GM23338 (cell line): ENCODE results near the gene CALCR. TPM values are rescaled to one million over a fixed set of nuclear protein-coding genes. Genes with fewer than 3 reads are reported as not detected.

Experiments
- ATAC-seq: fragments of 200-7000 bp; cut with Tn5 transposase; 3 replicates; pipeline ENCODE4 v1.9.1; 2020
- DNase-seq: peaks from one replicate; pipeline ENCODE4 v3.0.0-alpha.2; 2015; ENCODE audit warnings: low spot score
- H2AFZ ChIP-seq: fragments of 200-600 bp; sonication (generic); 2 replicates; pipeline ENCODE4 v1.8.0; 2016; ENCODE audit warnings: antibody characterized with exemption, mild to moderate bottlenecking, moderate library complexity
- H3F3A ChIP-seq: fragments of 200-600 bp; sonication (generic); replicated peaks from 2 replicates; pipeline ENCODE4 v1.8.0; 2017; ENCODE audit warnings: antibody characterized with exemption, mixed run types, low read depth
- H3K27ac ChIP-seq: fragments of 200-600 bp; sonication (generic); 2 replicates; pipeline ENCODE4 v1.6.1; 2016; ENCODE audit warnings: low read depth
- H3K27me3 ChIP-seq: fragments of 200-600 bp; sonication (generic); 2 replicates; pipeline ENCODE4 v1.8.0; 2016; ENCODE audit warnings: mild to moderate bottlenecking, mixed run types, moderate library complexity; ENCODE audit not compliant: insufficient read depth
- H3K36me3 ChIP-seq: fragments of 200-600 bp; sonication (generic); 2 replicates; pipeline ENCODE4 v1.8.0; 2016; ENCODE audit warnings: mild to moderate bottlenecking; ENCODE audit not compliant: insufficient read depth
- H3K4me1 ChIP-seq: fragments of 200-600 bp; sonication (generic); 2 replicates; pipeline ENCODE4 v1.8.0; 2016; ENCODE audit warnings: mild to moderate bottlenecking, moderate library complexity; ENCODE audit not compliant: insufficient read depth
- H3K4me2 ChIP-seq: fragments of 200-600 bp; sonication (generic); 2 replicates; pipeline ENCODE4 v1.7.1; 2017; ENCODE audit warnings: mixed run types
- H3K4me3 ChIP-seq: fragments of 200-600 bp; sonication (generic); 2 replicates; pipeline ENCODE4 v1.6.1; 2016; ENCODE audit warnings: mixed run types
- H3K79me2 ChIP-seq: fragments of 200-600 bp; sonication (generic); replicated peaks from 2 replicates; pipeline ENCODE4 v1.8.0; 2017; ENCODE audit warnings: mild to moderate bottlenecking; ENCODE audit not compliant: insufficient read depth
- H3K9me2 ChIP-seq: fragments of 200-600 bp; sonication (generic); 2 replicates; pipeline ENCODE4 v1.8.0; 2017; ENCODE audit not compliant: insufficient read depth
- H4K20me1 ChIP-seq: fragments of 200-600 bp; sonication (generic); replicated peaks from 2 replicates; pipeline ENCODE4 v1.8.0; 2017; ENCODE audit warnings: mild to moderate bottlenecking; ENCODE audit not compliant: insufficient read depth
- H3K27ac Mint-ChIP-seq: 2 replicates; pipeline ENCODE4 v1.8.0; 2020; ENCODE audit warnings: inconsistent platforms, mild to moderate bottlenecking, moderate library complexity, mixed read lengths
- H3K27me3 Mint-ChIP-seq: 3 replicates; pipeline ENCODE4 v1.8.0; 2022; ENCODE audit warnings: low read depth, mild to moderate bottlenecking, moderate library complexity, mixed read lengths, inconsistent platforms; ENCODE audit not compliant: insufficient read depth, poor library complexity
- H3K36me3 Mint-ChIP-seq: 3 replicates; pipeline ENCODE4 v1.8.0; 2021; ENCODE audit warnings: low read depth, mild to moderate bottlenecking, inconsistent platforms, moderate library complexity, mixed read lengths
- H3K4me1 Mint-ChIP-seq: 3 replicates; pipeline ENCODE4 v1.8.0; 2020; ENCODE audit warnings: mild to moderate bottlenecking, inconsistent platforms, mixed read lengths
- H3K4me3 Mint-ChIP-seq: 3 replicates; pipeline ENCODE4 v1.8.0; 2021; ENCODE audit warnings: moderate library complexity, mild to moderate bottlenecking, inconsistent platforms, mixed read lengths
- H3K9me3 Mint-ChIP-seq: 3 replicates; pipeline ENCODE4 v1.8.0; 2020; ENCODE audit warnings: moderate library complexity, mild to moderate bottlenecking, inconsistent platforms, mixed read lengths
- EZH2 ChIP-seq: fragments of 200-600 bp; sonication (generic); IDR thresholded peaks from one replicate; pipeline ENCODE4 v1.8.0; 2017; ENCODE audit warnings: antibody characterized with exemption, mild to moderate bottlenecking, low read depth; ENCODE audit not compliant: unreplicated experiment
- JUNB ChIP-seq: IDR thresholded peaks from one replicate; pipeline ENCODE4 v1.6.1; 2016; ENCODE audit warnings: antibody characterized with exemption; ENCODE audit not compliant: unreplicated experiment
- NANOG ChIP-seq: IDR thresholded peaks from 2 replicates; pipeline ENCODE4 v1.6.1; 2016; ENCODE audit warnings: antibody characterized with exemption, borderline replicate concordance
- ZNF114 ChIP-seq: fragments of 250-450 bp; sonication (Bioruptor Pico); IDR thresholded peaks from 2 replicates; pipeline ENCODE4 v1.5.0; 2020; ENCODE audit warnings: mild to moderate bottlenecking, moderate library complexity
- polyA plus RNA-seq: library from polyadenylated mRNA; unstranded; fragments of >200 nt; fragmentation: Nextera tagmentation; extraction: Ambion mirVana; gene quantifications from 2 replicates; pipeline ENCODE4 v1.2.1, GENCODE V29; 2016
- total RNA-seq: library from RNA; depleted of rRNA; stranded (reverse); fragments of >200 nt; shearing (Covaris generic); gene quantifications from 2 replicates; pipeline ENCODE4 v1.2.3, GENCODE V29; 2014
- TF ChIP-seq, protein P1 (sequence below): fragments of 250-450 bp; sonication (Bioruptor Pico); IDR thresholded peaks from 2 replicates; pipeline ENCODE4 v1.5.0; 2020; ENCODE audit warnings: mild to moderate bottlenecking, moderate library complexity

CALCR gene
- total and polyA plus RNA-seq, 2 experiments from 2014 or later: 0.32 to 1.6 TPM

DNA sequence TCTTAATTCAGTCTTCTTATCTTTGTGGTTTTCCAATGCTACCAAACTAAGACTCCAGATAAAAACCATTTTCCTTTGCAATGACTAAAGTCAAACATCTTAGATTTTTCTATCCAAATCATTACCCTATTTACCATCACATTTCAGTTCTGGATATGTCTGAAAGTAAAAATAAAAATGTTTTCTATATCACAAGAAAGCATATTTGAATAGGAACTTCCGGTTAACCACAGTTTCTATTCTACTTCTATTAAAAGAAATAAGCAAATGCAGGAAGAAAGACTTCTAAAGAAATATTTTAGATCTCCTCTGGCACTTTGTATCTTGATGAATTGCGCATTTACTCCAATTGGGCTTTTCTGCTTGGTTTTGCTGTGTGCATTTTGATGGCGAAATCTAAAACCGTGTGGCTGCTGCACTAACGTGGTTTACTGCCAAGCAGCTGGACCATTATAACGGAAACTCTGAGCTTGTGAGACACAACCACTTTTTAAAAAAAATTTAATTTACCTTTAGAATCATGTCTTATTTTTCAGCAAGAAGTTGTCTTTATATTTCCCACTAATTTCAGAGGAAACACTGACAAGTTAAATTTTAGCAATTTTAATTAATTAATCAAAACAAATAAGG, 196.3 kb downstream of the CALCR start (continued):
- TF ChIP-seq, protein P1, sequence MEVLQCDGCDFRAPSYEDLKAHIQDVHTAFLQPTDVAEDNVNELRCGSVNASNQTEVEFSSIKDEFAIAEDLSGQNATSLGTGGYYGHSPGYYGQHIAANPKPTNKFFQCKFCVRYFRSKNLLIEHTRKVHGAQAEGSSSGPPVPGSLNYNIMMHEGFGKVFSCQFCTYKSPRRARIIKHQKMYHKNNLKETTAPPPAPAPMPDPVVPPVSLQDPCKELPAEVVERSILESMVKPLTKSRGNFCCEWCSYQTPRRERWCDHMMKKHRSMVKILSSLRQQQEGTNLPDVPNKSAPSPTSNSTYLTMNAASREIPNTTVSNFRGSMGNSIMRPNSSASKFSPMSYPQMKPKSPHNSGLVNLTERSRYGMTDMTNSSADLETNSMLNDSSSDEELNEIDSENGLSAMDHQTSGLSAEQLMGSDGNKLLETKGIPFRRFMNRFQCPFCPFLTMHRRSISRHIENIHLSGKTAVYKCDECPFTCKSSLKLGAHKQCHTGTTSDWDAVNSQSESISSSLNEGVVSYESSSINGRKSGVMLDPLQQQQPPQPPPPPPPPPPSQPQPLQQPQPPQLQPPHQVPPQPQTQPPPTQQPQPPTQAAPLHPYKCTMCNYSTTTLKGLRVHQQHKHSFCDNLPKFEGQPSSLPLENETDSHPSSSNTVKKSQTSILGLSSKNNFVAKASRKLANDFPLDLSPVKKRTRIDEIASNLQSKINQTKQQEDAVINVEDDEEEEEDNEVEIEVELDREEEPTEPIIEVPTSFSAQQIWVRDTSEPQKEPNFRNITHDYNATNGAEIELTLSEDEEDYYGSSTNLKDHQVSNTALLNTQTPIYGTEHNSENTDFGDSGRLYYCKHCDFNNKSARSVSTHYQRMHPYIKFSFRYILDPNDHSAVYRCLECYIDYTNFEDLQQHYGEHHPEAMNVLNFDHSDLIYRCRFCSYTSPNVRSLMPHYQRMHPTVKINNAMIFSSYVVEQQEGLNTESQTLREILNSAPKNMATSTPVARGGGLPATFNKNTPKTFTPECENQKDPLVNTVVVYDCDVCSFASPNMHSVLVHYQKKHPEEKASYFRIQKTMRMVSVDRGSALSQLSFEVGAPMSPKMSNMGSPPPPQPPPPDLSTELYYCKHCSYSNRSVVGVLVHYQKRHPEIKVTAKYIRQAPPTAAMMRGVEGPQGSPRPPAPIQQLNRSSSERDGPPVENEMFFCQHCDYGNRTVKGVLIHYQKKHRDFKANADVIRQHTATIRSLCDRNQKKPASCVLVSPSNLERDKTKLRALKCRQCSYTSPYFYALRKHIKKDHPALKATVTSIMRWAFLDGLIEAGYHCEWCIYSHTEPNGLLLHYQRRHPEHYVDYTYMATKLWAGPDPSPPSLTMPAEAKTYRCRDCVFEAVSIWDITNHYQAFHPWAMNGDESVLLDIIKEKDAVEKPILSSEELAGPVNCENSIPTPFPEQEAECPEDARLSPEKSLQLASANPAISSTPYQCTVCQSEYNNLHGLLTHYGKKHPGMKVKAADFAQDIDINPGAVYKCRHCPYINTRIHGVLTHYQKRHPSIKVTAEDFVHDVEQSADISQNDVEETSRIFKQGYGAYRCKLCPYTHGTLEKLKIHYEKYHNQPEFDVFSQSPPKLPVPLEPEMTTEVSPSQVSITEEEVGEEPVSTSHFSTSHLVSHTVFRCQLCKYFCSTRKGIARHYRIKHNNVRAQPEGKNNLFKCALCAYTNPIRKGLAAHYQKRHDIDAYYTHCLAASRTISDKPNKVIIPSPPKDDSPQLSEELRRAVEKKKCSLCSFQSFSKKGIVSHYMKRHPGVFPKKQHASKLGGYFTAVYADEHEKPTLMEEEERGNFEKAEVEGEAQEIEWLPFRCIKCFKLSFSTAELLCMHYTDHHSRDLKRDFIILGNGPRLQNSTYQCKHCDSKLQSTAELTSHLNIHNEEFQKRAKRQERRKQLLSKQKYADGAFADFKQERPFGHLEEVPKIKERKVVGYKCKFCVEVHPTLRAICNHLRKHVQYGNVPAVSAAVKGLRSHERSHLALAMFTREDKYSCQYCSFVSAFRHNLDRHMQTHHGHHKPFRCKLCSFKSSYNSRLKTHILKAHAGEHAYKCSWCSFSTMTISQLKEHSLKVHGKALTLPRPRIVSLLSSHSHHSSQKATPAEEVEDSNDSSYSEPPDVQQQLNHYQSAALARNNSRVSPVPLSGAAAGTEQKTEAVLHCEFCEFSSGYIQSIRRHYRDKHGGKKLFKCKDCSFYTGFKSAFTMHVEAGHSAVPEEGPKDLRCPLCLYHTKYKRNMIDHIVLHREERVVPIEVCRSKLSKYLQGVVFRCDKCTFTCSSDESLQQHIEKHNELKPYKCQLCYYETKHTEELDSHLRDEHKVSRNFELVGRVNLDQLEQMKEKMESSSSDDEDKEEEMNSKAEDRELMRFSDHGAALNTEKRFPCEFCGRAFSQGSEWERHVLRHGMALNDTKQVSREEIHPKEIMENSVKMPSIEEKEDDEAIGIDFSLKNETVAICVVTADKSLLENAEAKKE (CRISPR knock-in tag): no peak

- no peaks in the 10 kb centered on the region for H3K9me2 ChIP-seq
- H3F3A ChIP-seq: no peaks in the 10 kb centered on the region
- no peaks in the 10 kb centered on the region for H4K20me1 ChIP-seq
- H3K36me3 ChIP-seq: no peaks in the 10 kb centered on the region
- H2AFZ ChIP-seq: no peak overlapping the region
- no peaks in the 10 kb centered on the region for H3K79me2 ChIP-seq
- H3K4me3 ChIP-seq: no peak overlapping the region
- no peaks in the 10 kb centered on the region for H3K4me1 ChIP-seq
- peaks cover 5% of the 10 kb centered on the region for H3K4me1 Mint-ChIP-seq
- DNase-seq (no peak), ATAC-seq (no peak)
- H3K9me3 Mint-ChIP-seq: peaks cover 3% of the 10 kb centered on the region; the same call in 1 of the 3 replicates
- no peak overlapping the region for H3K4me2 ChIP-seq
- H3K4me3 Mint-ChIP-seq: no peak overlapping the region
- no peaks in the 10 kb centered on the region for H3K27me3 Mint-ChIP-seq
- H3K27ac ChIP-seq: no peak overlapping the region
- no peak overlapping the region for H3K27ac Mint-ChIP-seq
- H3K27me3 ChIP-seq: no peaks in the 10 kb centered on the region
- no peaks in the 10 kb centered on the region; the same call in 2 of the 3 replicates for H3K36me3 Mint-ChIP-seq
- TF ChIP-seq NANOG: no peak
- no peak for TF ChIP-seq EZH2
- no peak for TF ChIP-seq ZNF114 (CRISPR knock-in tag)
- no peak for TF ChIP-seq JUNB
- TF ChIP-seq, protein P1 (CRISPR knock-in tag): no peak
Observed at GRCh38 chr7:93375603-93376002, 198.9 kb downstream of the CALCR start.
